Sigmoid colon (tissue), 3 donors: ENCODE data around the gene GAMT.

Source experiments
- CTCF ChIP-seq, 4 experiments: fragments of 450-650 bp in 3 of 4; fragments of 200-600 bp in 1 of 4; IDR thresholded peaks; one replicate each; pipeline ENCODE4 v1.5.1; 2016 to 2019; ENCODE audit warnings: antibody characterized with exemption in 4 of 4, mild to moderate bottlenecking in 3 of 4, moderate library complexity in 2 of 4
- POLR2A ChIP-seq, 2 donors: fragments of 450-650 bp; IDR thresholded peaks; one replicate each; pipeline ENCODE4 v1.6.1; 2016; ENCODE audit warnings: antibody characterized with exemption in 2 of 2, mild to moderate bottlenecking in 2 of 2, moderate library complexity in 2 of 2

DNA sequence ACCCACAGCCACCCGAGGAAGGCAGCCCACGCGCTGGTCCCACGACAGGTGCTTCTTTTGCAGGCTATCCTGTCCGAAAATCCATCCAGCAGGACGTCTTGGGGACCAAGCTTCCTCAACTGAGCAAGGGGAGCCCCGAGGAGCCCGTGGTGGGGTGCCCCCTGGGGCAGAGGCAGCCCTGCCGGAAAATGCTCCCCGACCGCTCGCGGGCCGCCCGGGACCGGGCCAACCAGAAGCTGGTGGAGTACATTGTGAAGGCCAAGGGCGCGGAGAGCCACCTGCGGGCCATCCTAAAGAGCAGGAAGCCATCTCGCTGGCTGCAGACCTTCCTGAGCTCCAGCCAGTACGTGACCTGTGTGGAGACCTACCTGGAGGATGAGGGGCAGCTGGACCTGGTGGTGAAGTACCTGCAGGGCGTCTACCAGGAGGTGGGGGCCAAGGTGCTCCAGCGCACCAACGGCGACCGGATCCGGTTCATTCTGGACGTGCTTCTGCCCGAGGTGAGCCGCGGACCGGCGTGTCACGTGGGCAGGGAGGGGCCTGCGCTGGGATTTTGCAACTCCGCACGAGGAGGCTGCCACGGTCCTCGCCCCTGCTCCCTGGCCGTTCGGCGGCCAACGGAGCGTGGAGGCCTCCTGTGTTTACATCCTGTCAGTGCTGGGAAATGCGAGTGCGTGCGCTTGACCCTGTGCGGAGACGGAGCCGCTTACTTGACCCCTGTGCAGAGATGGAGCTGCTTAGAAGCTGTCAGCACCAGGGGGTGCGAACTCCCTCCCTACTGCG lies 30.6 kb downstream of the GAMT start:
- no peak for TF ChIP-seq POLR2A (IDR thresholded peaks at IDR 0.05)
- TF ChIP-seq CTCF (IDR thresholded peaks at IDR 0.05): no peak
